Fibroblast of peridontal ligament (primary cell): ENCODE results near the gene SYNE4.

Experiments
- DNase-seq: peaks from one replicate; pipeline ENCODE4 v3.0.0-alpha.2; 2010; ENCODE audit errors: extremely low read depth

The SYNE4 gene

GRCh38 chr19:36025541-36025940, 16.9 kb upstream of the SYNE4 start:
- DNase-seq: no peak

GRCh38 chr19:36023432-36023831, 14.8 kb upstream of the SYNE4 start:
- DNase-seq: no peak

GRCh38 chr19:36019061-36019670, 10.6 kb upstream of the SYNE4 start:
- DNase-seq: no peak

GRCh38 chr19:36014012-36014924, 5.7 kb upstream of the SYNE4 start, which contains the start of gene ALKBH6:
Gene ALKBH6, minus strand, starts transcription at chr19:36014213. Its CDS starts 816 bp downstream, at chr19:36013397.
- DNase-seq: peak; percentile 96

- no peak for DNase-seq
Measured at GRCh38 chr19:36013280-36014011, 4.8 kb upstream of the SYNE4 start.

GRCh38 chr19:36010402-36010801, 1.8 kb upstream of the SYNE4 start:
- DNase-seq: no peak

- DNase-seq: no peak
Measured at GRCh38 chr19:36009633-36010379, 1.2 kb upstream of the SYNE4 start.

GRCh38 chr19:36009220-36009619, 607 bp upstream of the SYNE4 start:
- peak; percentile 43 for DNase-seq

GRCh38 chr19:36006955-36007354, 1.7 kb downstream of the SYNE4 start:
- DNase-seq: no peak

GRCh38 chr19:36003284-36003683, 5.3 kb downstream of the SYNE4 start:
- DNase-seq: no peak

- DNase-seq: no peak
Measured at GRCh38 chr19:36001605-36002004, 7.0 kb downstream of the SYNE4 start.

- DNase-seq: no peak
Measured at GRCh38 chr19:35996777-35997176, 11.8 kb downstream of the SYNE4 start.

- peak; percentile 87 for DNase-seq
Measured at GRCh38 chr19:35995048-35995993, 13.3 kb downstream of the SYNE4 start, which contains the start of gene SDHAF1. Gene SDHAF1, plus strand, starts transcription at chr19:35995188. Its CDS starts 87 bp downstream, at chr19:35995275.

GRCh38 chr19:35993923-35994598, 14.6 kb downstream of the SYNE4 start:
- no peak for DNase-seq

- DNase-seq: no peak
Measured at GRCh38 chr19:35992907-35993765, 15.5 kb downstream of the SYNE4 start.

GRCh38 chr19:35991731-35992450, 16.7 kb downstream of the SYNE4 start:
- DNase-seq: peak; percentile 77

GRCh38 chr19:35990771-35991730, 17.6 kb downstream of the SYNE4 start:
- DNase-seq: no peak
